Germinal center (tissue), 1 donor: ENCODE results near the gene BICDL2.

Source experiments
- DNase-seq: peaks from one replicate; pipeline ENCODE4 v3.0.0; 2012; ENCODE audit warnings: mixed read lengths, low spot score

BICDL2 gene

GRCh38 chr16:2985462-2985861, 51.3 kb downstream of the BICDL2 start:
- DNase-seq = no peak

DNA sequence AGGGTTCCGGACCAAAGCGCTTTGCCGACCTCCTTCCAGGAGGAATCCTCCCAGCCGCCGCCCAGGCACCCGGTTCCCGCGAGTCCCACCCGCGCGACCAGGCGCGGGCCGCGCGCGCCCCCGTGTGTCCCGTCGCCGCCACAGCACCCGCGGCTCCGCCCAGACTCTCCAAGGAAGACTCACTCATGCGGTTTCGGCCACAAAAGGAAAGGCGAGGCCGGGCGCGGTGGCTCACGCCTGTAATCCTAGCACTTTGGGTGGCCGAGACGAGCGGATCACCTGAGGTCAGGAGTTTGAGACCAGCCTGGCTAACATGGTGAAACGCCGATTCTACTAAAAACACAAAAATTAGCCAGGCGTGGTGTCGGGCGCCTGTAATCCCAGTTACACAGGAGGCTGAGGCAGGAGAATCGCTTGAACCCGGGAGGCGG, 53.0 kb downstream of the BICDL2 start:
- DNase-seq = peak; percentile 84

GRCh38 chr16:2982402-2982801, 54.3 kb downstream of the BICDL2 start:
- DNase-seq = no peak

DNA sequence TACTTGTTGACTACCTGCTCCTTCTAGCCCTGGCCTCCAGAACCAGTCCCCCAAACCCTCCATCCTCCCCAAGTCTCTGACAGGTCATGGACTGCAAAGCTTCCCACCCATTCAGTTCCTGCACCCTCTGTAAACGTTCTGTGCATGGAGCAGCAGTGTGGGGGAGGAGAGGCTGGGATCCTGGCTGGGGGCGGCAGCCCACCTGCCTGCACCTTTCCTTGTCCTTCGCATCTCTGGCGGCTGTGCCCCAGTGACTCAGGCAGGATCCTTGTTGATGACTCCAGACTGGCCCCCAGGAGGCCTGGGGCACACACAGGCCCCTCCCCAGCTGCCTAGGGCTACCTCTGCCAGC, 54.9 kb downstream of the BICDL2 start:
- no peak for DNase-seq

DNA sequence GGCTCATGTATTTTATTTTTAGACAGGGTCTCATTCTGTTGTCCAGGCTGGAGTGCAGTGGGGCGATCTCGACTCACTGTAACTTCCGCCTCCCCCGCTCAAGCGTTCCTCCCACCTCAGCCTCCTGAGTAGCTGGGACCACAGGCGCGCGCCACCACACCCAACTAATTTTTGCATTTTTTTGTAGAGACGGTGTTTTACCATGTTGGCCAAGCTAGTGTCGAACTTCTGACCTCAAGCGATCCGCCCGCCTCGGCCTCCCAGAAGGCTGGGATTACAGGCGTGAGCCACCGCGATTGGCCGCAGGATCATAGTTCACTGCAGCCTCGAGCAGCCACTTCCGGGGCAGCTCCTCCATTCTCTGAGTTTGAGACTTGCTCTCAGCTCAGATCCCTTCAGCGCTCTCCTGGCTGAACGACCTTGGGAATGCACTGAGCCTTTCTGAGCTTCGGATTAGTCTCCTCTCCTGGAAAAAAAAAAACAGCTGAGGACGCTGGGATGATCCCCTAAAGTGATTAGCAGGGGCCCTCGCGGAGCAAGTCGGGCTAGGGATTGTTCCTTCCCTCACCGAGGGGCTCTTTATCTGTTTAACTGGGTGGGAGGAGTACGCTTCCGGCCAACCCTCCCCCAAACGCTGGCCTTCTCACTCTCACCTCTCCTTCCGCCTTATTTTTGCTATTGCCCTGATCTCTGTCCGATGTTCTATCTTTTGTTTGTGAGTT, 55.4 kb downstream of the BICDL2 start:
- DNase-seq = no peak

- DNase-seq = peak; percentile 100
These were observed 56.2 kb downstream of the BICDL2 start, which contains the start of gene PKMYT1 for GRCh38 chr16:2980227-2981176. TSS of gene PKMYT1 (minus strand) at chr16:2980446. CDS start at chr16:2979657, 789 bp downstream.

DNA sequence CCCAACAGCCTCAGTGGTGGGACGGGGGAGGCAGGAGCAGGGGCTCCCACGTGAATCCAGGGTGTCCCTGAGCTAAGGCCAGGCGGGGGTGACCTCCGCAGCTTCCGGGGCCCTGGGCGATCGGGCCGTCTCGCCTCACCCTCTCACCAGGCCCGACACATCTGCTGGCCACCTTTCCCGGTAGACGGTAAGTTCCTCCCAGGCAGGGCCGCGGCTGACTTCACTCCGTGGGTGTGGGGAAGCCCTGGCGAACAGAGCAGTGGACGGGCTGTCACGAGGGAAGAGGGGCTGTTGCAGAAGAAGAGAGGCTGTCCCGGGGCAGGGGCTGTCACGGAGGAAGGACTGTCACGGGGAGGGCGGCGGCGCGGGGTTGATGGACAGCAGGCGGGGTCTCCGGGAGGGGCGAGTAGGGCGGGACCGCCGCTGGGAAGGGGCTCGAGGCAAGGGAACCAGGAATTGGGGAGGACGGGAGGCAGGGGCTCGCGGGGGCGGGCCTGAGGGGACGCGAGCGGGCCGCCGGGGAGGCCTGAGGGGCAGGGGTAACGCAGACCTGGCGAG, 57.0 kb downstream of the BICDL2 start:
- no peak for DNase-seq
